ENCODE results near the gene RBM19.

Gene RBM19

GRCh38 chr12:113855998-113856397 lies 110.1 kb downstream of the RBM19 start:
- DNase-seq (ENCODE audit: low spot score): no peak

GRCh38 chr12:113854385-113855142 lies 111.6 kb downstream of the RBM19 start:
- DNase-seq (ENCODE audit: low spot score): no peak

GRCh38 chr12:113853491-113853890 lies 112.6 kb downstream of the RBM19 start:
- DNase-seq (ENCODE audit: low spot score): no peak

- DNase-seq (ENCODE audit: low spot score): no peak
These were observed 113.2 kb downstream of the RBM19 start for GRCh38 chr12:113852695-113853490.

- no peak for DNase-seq (ENCODE audit: low spot score)
These were observed 113.9 kb downstream of the RBM19 start for GRCh38 chr12:113852264-113852663.

- DNase-seq (ENCODE audit: low spot score): no peak
These were observed 115.6 kb downstream of the RBM19 start for GRCh38 chr12:113850309-113851056.

- no peak for DNase-seq (ENCODE audit: low spot score)
These were observed 118.3 kb downstream of the RBM19 start for GRCh38 chr12:113847856-113848255.

GRCh38 chr12:113846883-113847755 lies 119.0 kb downstream of the RBM19 start:
- no peak for DNase-seq (ENCODE audit: low spot score)

GRCh38 chr12:113845900-113846674 lies 120.0 kb downstream of the RBM19 start:
- DNase-seq (ENCODE audit: low spot score): no peak

GRCh38 chr12:113844495-113845210 lies 121.5 kb downstream of the RBM19 start:
- DNase-seq (ENCODE audit: low spot score): no peak

GRCh38 chr12:113842699-113843098 lies 123.4 kb downstream of the RBM19 start:
- no peak for DNase-seq (ENCODE audit: low spot score)

GRCh38 chr12:113841786-113842185 lies 124.3 kb downstream of the RBM19 start:
- DNase-seq (ENCODE audit: low spot score): no peak

GRCh38 chr12:113840401-113841042 lies 125.6 kb downstream of the RBM19 start:
- no peak for DNase-seq (ENCODE audit: low spot score)

GRCh38 chr12:113838896-113839295 lies 127.2 kb downstream of the RBM19 start:
- no peak for DNase-seq (ENCODE audit: low spot score)

GRCh38 chr12:113837528-113838296 lies 128.4 kb downstream of the RBM19 start:
- DNase-seq (ENCODE audit: low spot score): no peak

GRCh38 chr12:113837084-113837483 lies 129.0 kb downstream of the RBM19 start:
- no peak for DNase-seq (ENCODE audit: low spot score)

GRCh38 chr12:113835896-113836295 lies 130.2 kb downstream of the RBM19 start:
- no peak for DNase-seq (ENCODE audit: low spot score)

- no peak for DNase-seq (ENCODE audit: low spot score)
These were observed 130.7 kb downstream of the RBM19 start for GRCh38 chr12:113835433-113835832.

GRCh38 chr12:113833422-113833821 lies 132.7 kb downstream of the RBM19 start:
- DNase-seq (ENCODE audit: low spot score): no peak
